Adrenal gland (tissue), 12 donors: ENCODE results near the gene ARHGAP22. TPM values are rescaled to one million over a fixed set of nuclear protein-coding genes. Genes with fewer than 3 reads are reported as not detected.

Source experiments
- DNase-seq, 7 donors: peaks; one replicate each; pipeline ENCODE4 v3.0.0-alpha.2; 2019 to 2020
- H3K27ac ChIP-seq, 5 donors: fragments of 200-600 bp; sonication (generic) in 4 of 5; 1 replicate in 3 of 5; 2 replicates in 2 of 5; pipeline versions ENCODE4 v1.5.1 to v1.8.0; 2016 to 2020; ENCODE audit warnings: mild to moderate bottlenecking in 1 of 5
- H3K27me3 ChIP-seq: fragments of 200-600 bp; 2 replicates; pipeline ENCODE4 v1.8.0; 2021
- H3K36me3 ChIP-seq, 2 donors: fragments of 200-600 bp; replicated peaks in 1 of 2; 1 replicate in 1 of 2; 2 replicates in 1 of 2; pipeline versions ENCODE4 v1.5.1 to v1.8.0; 2018 to 2022
- H3K4me1 ChIP-seq, 2 donors: fragments of 200-600 bp; replicated peaks in 1 of 2; 1 replicate in 1 of 2; 2 replicates in 1 of 2; pipeline versions ENCODE4 v1.5.1 to v1.8.0; 2018 to 2021
- H3K4me3 ChIP-seq, 4 donors: fragments of 200-600 bp; sonication (generic) in 3 of 4; one replicate each; pipeline ENCODE4 v1.5.1; 2016 to 2018
- H3K9me3 ChIP-seq, 3 donors: fragments of 200-600 bp; sonication (generic) in 1 of 3; replicated peaks in 1 of 3; 1 replicate in 2 of 3; 2 replicates in 1 of 3; pipeline versions ENCODE4 v1.5.1 to v1.8.0; 2016 to 2021
- CTCF ChIP-seq, 6 experiments: fragments of 450-650 bp in 4 of 6; fragments of 200-600 bp in 2 of 6; sonication (generic) in 1 of 6; IDR thresholded peaks; 1 replicate in 5 of 6; 2 replicates in 1 of 6; pipeline versions ENCODE4 v1.5.1 to v1.8.0; 2016 to 2021; ENCODE audit warnings: antibody characterized with exemption in 6 of 6, mild to moderate bottlenecking in 2 of 6, moderate library complexity in 1 of 6
- POLR2A ChIP-seq, 2 donors: fragments of 450-650 bp; IDR thresholded peaks; one replicate each; pipeline ENCODE4 v1.6.1; 2017; ENCODE audit warnings: antibody characterized with exemption in 2 of 2, mild to moderate bottlenecking in 2 of 2, moderate library complexity in 1 of 2
- WGBS, 4 donors: extraction: QIAGEN DNeasy Blood & Tissue Kit in 2 of 4; methylation state at CpG; one replicate each; pipeline versions ENCODE4 v1.1.5 to v1.1.7; 2013 to 2017; 5-methylcytosine and 5-hydroxymethylcytosine counted together
- intact Hi-C, 2 donors: fragments of 100-400 bp; cut with DNase I; formaldehyde crosslinking; loops; one replicate each; pipeline versions ENCODE4 v1.14.1 to v1.15.0; 2022 to 2023
- polyA plus RNA-seq, 3 donors: library from polyadenylated mRNA; stranded (reverse); fragments of 200-250 nt in 2 of 3; fragments of 350-450 nt in 1 of 3; fragmentation: Illumina TruSeq in 1 of 3; extraction: RNeasy Lipid Tissue Mini Kit (QIAGEN cat#74804) in 1 of 3; gene quantifications; one replicate each; pipeline ENCODE4 v1.2.3, GENCODE V29; 2013 to 2014
- total RNA-seq, 9 donors: library from RNA; depleted of rRNA in 4 of 9; stranded (reverse); fragments of >200 nt in 4 of 9; fragments of 120-200 nt in 1 of 9; fragmentation: NEBNext Ultra II Directional in 1 of 9; extraction: Animal tissue kit (Norgen Biotek cat#: 25700) in 1 of 9; gene quantifications; one replicate each; pipeline versions ENCODE4 v1.1.0 to v1.2.4, GENCODE V29; 2013 to 2023
- donor health status: healthy with polysubstance abuse.
- donor health status: Bipolar disorder and iron deficiency.
- donor health status: DM: yes; HTN: yes; CAD: no.
- donor health status: DM: no; HTN: no; CAD: no.
- donor health status: DM: no; HTN: no; CAD: no.
- donor health status: DM: yes; HTN: yes; CAD: no.

ARHGAP22 gene
- total and polyA plus RNA-seq, 12 donors: 0.91 to 11.6 (median 4.6) TPM

DNA sequence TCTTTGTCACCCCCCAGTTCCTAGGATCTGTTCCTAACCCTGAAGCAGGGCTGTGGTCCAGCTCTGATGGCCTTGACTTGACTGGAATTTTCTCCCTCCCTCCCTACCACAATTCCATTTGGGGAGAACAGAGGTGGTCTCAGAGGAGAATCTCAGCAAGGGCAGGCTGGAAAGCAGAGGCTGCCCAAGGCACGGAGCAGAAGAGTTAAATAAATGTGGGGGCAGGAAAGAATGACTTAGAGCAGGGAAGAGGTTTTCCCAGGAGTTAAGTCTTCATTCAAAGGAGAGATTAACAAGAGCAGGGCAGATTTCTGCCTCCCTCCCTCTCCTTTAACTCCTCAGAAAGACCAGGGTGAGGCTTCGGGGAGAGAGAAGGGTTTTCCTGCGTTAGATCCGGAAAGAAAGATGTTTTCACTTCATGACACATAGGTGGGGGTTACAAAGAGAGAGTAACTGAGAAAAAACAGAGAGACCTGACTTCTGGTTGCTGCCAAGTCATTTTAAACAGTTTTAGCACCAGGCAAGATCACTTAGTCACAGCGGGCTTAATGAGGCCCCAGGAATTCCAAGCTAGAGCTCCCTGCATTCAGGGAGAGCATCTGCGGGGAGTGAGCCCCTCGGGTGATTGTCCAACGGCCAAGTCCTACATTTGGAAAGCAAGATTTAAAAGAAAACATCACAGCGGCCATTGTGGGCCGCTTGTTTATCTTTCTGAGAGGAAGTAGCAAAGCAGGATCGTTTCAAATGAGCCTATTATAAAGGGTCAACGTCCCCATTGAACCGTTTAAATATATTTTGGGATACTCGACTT lies 78.7 kb downstream of the ARHGAP22 start:
- no peaks in the 10 kb centered on the region for H3K27me3 ChIP-seq
- H3K27ac ChIP-seq: no peak overlapping the region
- no peaks in the 10 kb centered on the region for H3K36me3 ChIP-seq
- intact Hi-C loops: no loop called here
- TF ChIP-seq CTCF (IDR thresholded peaks at IDR 0.05) (no peak), POLR2A (IDR thresholded peaks at IDR 0.05) (no peak)
- WGBS, 4 donors: 43 to 50% (median 45%) methylated on average over 14 of the region's 14 CpGs
- H3K4me1 ChIP-seq: peaks cover 7 to 12% of the 10 kb centered on the region in 2 donors
- no peaks in the 10 kb centered on the region for H3K9me3 ChIP-seq
- H3K4me3 ChIP-seq: no peak overlapping the region
- DNase-seq: peak in 1 of 7 donors; percentile 18

- intact Hi-C loops: no loop called here
- no peak for TF ChIP-seq POLR2A (IDR thresholded peaks at IDR 0.05)
- no peaks in the 10 kb centered on the region for H3K36me3 ChIP-seq
Observed at GRCh38 chr10:48525113-48525512, 79.8 kb downstream of the ARHGAP22 start.

DNA sequence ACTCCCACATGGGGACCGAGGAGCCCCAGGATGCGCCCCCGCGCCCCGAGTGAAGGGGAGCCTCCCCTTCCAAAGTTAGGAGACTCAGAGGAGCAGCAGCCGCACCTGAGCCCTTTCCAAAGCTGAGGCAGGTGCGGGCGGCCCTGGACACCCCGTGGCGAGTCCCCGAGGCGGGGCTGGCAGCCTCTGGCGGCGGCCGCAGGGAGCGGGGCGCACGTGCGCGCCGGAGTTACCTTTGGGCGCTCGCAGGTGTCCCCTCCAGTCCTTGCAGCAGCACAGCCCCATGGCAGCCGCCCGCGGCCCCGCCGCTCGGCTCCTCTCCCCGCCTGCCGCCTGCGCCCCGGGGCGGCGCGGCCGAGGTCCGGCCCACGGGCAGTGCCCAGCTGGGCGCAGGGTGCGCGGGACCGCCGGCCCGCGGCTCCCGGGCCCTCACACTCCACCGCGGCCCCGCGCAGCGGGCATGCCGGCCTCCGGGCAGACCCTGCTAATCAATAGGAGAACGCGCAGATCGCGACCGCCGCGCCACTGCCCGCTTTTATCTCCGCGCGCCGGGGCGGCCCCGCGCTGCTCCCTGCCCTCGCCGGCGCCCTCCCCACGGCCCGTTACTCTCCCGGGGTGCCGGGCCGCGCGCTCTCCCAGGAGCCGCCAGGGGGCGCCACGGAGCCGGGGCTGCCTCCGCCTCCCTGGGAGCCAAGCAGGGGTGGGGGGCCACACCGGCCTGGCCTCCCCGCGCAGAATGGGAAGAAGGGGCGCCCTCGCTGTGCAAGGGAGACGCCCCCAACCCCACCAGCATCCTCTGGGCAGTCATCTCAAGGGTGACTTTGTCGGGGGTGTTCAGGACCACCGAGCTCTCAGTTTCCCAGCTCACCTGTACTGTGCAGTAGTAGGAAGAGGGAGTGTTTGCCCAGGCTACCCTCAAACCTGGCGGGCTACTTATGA lies 80.8 kb downstream of the ARHGAP22 start:
- peak overlapping the region in 1 of 5 donors; percentile 11 for H3K27ac ChIP-seq
- peaks cover 7 to 12% of the 10 kb centered on the region in 2 donors for H3K4me1 ChIP-seq
- H3K4me3 ChIP-seq: peak overlapping the region in 2 of 4 donors; percentile 22 to 61
- H3K36me3 ChIP-seq: no peaks in the 10 kb centered on the region
- peak in 3 of 6 experiments; percentile 30 to 47 (median 35) for TF ChIP-seq CTCF (IDR thresholded peaks at IDR 0.05)
- no peak for TF ChIP-seq POLR2A (IDR thresholded peaks at IDR 0.05)
- H3K27me3 ChIP-seq: no peaks in the 10 kb centered on the region
- peak in 3 of 7 donors; percentile 23 to 41 (median 27) for DNase-seq
- no peaks in the 10 kb centered on the region for H3K9me3 ChIP-seq
- intact Hi-C loops: no loop called here
- 4 to 90% (median 25%) methylated on average over 1 to 93 of the region's 93 CpGs for WGBS, 4 donors

More at GRCh38 chr10:48525113-48525512, 79.8 kb downstream of the ARHGAP22 start:
- H3K9me3 ChIP-seq: no peaks in the 10 kb centered on the region
- no peaks in the 10 kb centered on the region for H3K27me3 ChIP-seq
- no peak overlapping the region for H3K4me3 ChIP-seq
- H3K27ac ChIP-seq: no peak overlapping the region
- DNase-seq: peak in 1 of 7 donors; percentile 24
- 95 to 98% (median 97%) methylated on average over 5 of the region's 5 CpGs for WGBS, 4 donors
- H3K4me1 ChIP-seq: peaks cover 7 to 12% of the 10 kb centered on the region in 2 donors

DNA sequence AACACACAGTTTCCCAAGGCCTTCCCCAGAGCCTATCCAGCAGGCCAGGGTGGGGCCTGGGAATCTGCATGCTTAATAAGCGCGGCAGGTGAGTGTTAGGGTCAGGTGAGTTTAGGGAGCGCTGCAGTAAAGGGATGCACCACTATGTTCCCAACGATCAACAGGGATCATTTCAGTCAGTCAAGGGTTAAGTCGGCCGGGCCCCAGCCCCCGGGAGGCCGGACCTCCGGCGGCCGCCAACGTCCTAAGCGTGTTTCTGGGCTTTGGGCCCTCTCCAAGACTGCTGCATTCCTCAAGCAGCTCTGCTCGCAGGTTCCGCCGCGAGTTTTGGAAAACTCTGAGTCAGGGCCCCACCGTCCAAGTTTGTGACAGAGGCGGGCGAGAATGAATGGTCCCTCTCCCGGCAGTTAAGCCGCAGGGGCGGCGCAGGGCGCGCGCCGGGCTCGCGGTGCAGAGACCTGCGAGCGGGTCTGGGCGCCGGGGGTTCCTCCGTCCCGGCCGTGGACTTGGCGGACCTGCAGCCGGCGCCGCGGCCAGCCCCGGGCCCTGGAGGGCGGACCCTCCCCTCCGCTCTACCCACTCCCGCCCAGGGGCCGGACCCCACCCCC lies 81.6 kb downstream of the ARHGAP22 start:
- intact Hi-C loops: no loop called here
- peak; percentile 70 to 92 (median 88) for DNase-seq
- WGBS, 4 donors: 2 to 12% (median 3%) methylated on average over 3 to 47 of the region's 47 CpGs

More for the DNA sequence above, 81.6 kb downstream of the ARHGAP22 start:
- peak overlapping the region in 1 of 5 donors; percentile 11 for H3K27ac ChIP-seq
- peaks cover 7 to 12% of the 10 kb centered on the region in 2 donors for H3K4me1 ChIP-seq
- no peak for TF ChIP-seq POLR2A (IDR thresholded peaks at IDR 0.05)
- TF ChIP-seq CTCF (IDR thresholded peaks at IDR 0.05): no peak
- peak overlapping the region in 2 of 4 donors; percentile 22 to 61 for H3K4me3 ChIP-seq
- no peaks in the 10 kb centered on the region for H3K36me3 ChIP-seq
- H3K27me3 ChIP-seq: no peaks in the 10 kb centered on the region
- H3K9me3 ChIP-seq: no peaks in the 10 kb centered on the region
